PFSK-1 (cell line): Measurements from ENCODE around the gene PON1.

Source experiments
- POLR2AphosphoS5 ChIP-seq: IDR thresholded peaks from 2 replicates; pipeline ENCODE4 v1.6.1; 2012; ENCODE audit warnings: low read depth, mild to moderate bottlenecking, control low read depth, low read length, moderate library complexity
- SIN3A ChIP-seq: IDR thresholded peaks from 2 replicates; pipeline ENCODE4 v1.6.1; 2012; ENCODE audit warnings: mild to moderate bottlenecking, low read length, moderate library complexity, borderline replicate concordance; ENCODE audit not compliant: insufficient read depth
- TAF1 ChIP-seq: IDR thresholded peaks from 2 replicates; pipeline ENCODE4 v1.6.1; 2012; ENCODE audit warnings: low read length, control low read depth, borderline replicate concordance; ENCODE audit not compliant: insufficient read depth

DNA sequence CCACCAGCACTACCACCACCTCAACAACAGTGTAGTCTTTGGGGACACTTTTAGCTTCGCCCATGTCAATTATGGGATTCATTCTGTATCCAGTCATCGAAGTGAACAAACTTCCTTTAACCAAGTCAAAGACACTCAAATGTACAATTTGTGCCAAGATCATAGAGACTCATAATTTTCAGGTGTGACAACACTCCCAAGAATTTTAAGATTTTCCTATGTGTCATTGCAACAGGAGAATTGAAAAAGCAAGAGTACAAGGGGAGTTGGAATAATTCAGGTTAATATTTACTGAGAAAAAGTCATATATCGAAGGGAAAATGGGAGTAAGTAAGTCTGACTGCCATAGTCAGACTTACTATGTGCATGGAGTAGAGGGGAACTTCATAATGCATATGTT, 26.2 kb downstream of the PON1 start:
- TF ChIP-seq POLR2AphosphoS5: no peak
- no peak for TF ChIP-seq SIN3A
- TF ChIP-seq TAF1: no peak
